ENCODE measurements around the gene MFAP3L.

MFAP3L gene

GRCh38 chr4:170015285-170015684 lies 10.9 kb downstream of the MFAP3L start:
- no peak for DNase-seq

- DNase-seq: no peak
Observed at GRCh38 chr4:170014359-170015011, 11.7 kb downstream of the MFAP3L start.

- DNase-seq: no peak
Observed at GRCh38 chr4:170012629-170012958, 13.6 kb downstream of the MFAP3L start.

- no peak for DNase-seq
Observed at GRCh38 chr4:170011921-170012628, 14.1 kb downstream of the MFAP3L start.

- no peak for DNase-seq
Observed at GRCh38 chr4:170009291-170009690, 16.9 kb downstream of the MFAP3L start.

- DNase-seq: no peak
Observed at GRCh38 chr4:170008801-170009200, 17.4 kb downstream of the MFAP3L start.

- no peak for DNase-seq
Observed at GRCh38 chr4:170008371-170008770, 17.8 kb downstream of the MFAP3L start.

- no peak for DNase-seq
Observed at GRCh38 chr4:170007113-170007512, 19.1 kb downstream of the MFAP3L start.

- DNase-seq: no peak
Observed at GRCh38 chr4:170005472-170005871, 20.7 kb downstream of the MFAP3L start.

GRCh38 chr4:170004651-170005295 lies 21.4 kb downstream of the MFAP3L start:
- no peak for DNase-seq

GRCh38 chr4:170003071-170004070 lies 22.8 kb downstream of the MFAP3L start:
- DNase-seq: no peak

- no peak for DNase-seq
Observed at GRCh38 chr4:170001745-170002267, 24.4 kb downstream of the MFAP3L start.

GRCh38 chr4:170001011-170001744 lies 25.0 kb downstream of the MFAP3L start:
- no peak for DNase-seq

- no peak for DNase-seq
Observed at GRCh38 chr4:169999923-170000322, 26.3 kb downstream of the MFAP3L start.

GRCh38 chr4:169998981-169999380 lies 27.2 kb downstream of the MFAP3L start:
- no peak for DNase-seq

GRCh38 chr4:169996379-169997240 lies 29.6 kb downstream of the MFAP3L start:
- no peak for DNase-seq

GRCh38 chr4:169993531-169993930 lies 32.7 kb downstream of the MFAP3L start:
- no peak for DNase-seq

- DNase-seq: no peak
Observed at GRCh38 chr4:169988252-169988651, 37.9 kb downstream of the MFAP3L start.

GRCh38 chr4:169987327-169988228 lies 38.6 kb downstream of the MFAP3L start:
- DNase-seq: no peak

GRCh38 chr4:169986369-169986768 lies 39.8 kb downstream of the MFAP3L start:
- DNase-seq: no peak
